ENCODE measurements around the gene KITLG. TPM values are rescaled to one million over a fixed set of nuclear protein-coding genes. Genes with fewer than 3 reads are reported as not detected.

Gene KITLG
- total RNA-seq, 2 experiments from 2014 or later, result not detected

GRCh38 chr12:88627501-88627900, 47.2 kb upstream of the KITLG start:
- H3K9me2 ChIP-seq (ENCODE audit: insufficient read depth, low read length), result no peaks in the 10 kb centered on the region
- DNase-seq (ENCODE audit: low spot score), result no peak
- ChIA-PET POLR2A (no interaction called here), CTCF (ENCODE audit: unreplicated experiment) (no interaction called here)
- H2AFZ ChIP-seq (ENCODE audit: low read length), result no peak overlapping the region
- H3K27ac ChIP-seq (ENCODE audit: low read depth, low read length, poor library complexity, severe bottlenecking), result no peak overlapping the region
- H3K4me3 ChIP-seq (ENCODE audit: low read depth, low read length, poor library complexity, severe bottlenecking), result no peak overlapping the region
- H3K79me2 ChIP-seq (ENCODE audit: insufficient read depth, low read depth, low read length), result no peaks in the 10 kb centered on the region
- H4K20me1 ChIP-seq (ENCODE audit: insufficient read depth, low read length), result no peaks in the 10 kb centered on the region
- no peak for TF ChIP-seq EZH2phosphoT487 (IDR thresholded peaks at IDR 0.05; ENCODE audit: borderline replicate concordance, low read depth, low read length)
- no peak for TF ChIP-seq CTCF (conservative IDR thresholded peaks at IDR 0.05; ENCODE audit: low read length)
- no TSS peak for BruUV-seq (replicated peaks)
- H3K4me2 ChIP-seq (ENCODE audit: low read length), result no peak overlapping the region
- H3K4me1 ChIP-seq (ENCODE audit: insufficient read depth, low read length, poor library complexity, severe bottlenecking), result no peaks in the 10 kb centered on the region
- no peaks in the 10 kb centered on the region for H3K9me3 ChIP-seq (ENCODE audit: low read length)
- intact Hi-C loops (cut with micrococcal nuclease; ENCODE audit: unreplicated experiment), result no loop called here
- no peaks in the 10 kb centered on the region for H3K36me3 ChIP-seq (ENCODE audit: insufficient read depth, low read length)

- H3K9me2 ChIP-seq (ENCODE audit: insufficient read depth, low read length), result no peaks in the 10 kb centered on the region
- BruUV-seq (replicated peaks), result no TSS peak
- no peak for DNase-seq (ENCODE audit: low spot score)
- H3K36me3 ChIP-seq (ENCODE audit: insufficient read depth, low read length), result no peaks in the 10 kb centered on the region
- H3K27ac ChIP-seq (ENCODE audit: low read depth, low read length, poor library complexity, severe bottlenecking), result no peak overlapping the region
- no peaks in the 10 kb centered on the region for H3K9me3 ChIP-seq (ENCODE audit: low read length)
- H3K4me3 ChIP-seq (ENCODE audit: low read depth, low read length, poor library complexity, severe bottlenecking), result no peak overlapping the region
- intact Hi-C loops (cut with micrococcal nuclease; ENCODE audit: unreplicated experiment), result no loop called here
- ChIA-PET POLR2A (interaction anchor here (0.7 kb wide), 1 partner anchor 16 kb away, joined by 3 read pairs; no protein-coding TSS in a partner anchor), CTCF (ENCODE audit: unreplicated experiment) (no interaction called here)
- TF ChIP-seq CTCF (conservative IDR thresholded peaks at IDR 0.05; ENCODE audit: low read length), result no peak
- TF ChIP-seq EZH2phosphoT487 (IDR thresholded peaks at IDR 0.05; ENCODE audit: borderline replicate concordance, low read depth, low read length), result no peak
- no peaks in the 10 kb centered on the region for H3K79me2 ChIP-seq (ENCODE audit: insufficient read depth, low read depth, low read length)
- no peaks in the 10 kb centered on the region for H4K20me1 ChIP-seq (ENCODE audit: insufficient read depth, low read length)
- H3K4me2 ChIP-seq (ENCODE audit: low read length), result no peak overlapping the region
- no peak overlapping the region for H2AFZ ChIP-seq (ENCODE audit: low read length)
- H3K4me1 ChIP-seq (ENCODE audit: insufficient read depth, low read length, poor library complexity, severe bottlenecking), result no peaks in the 10 kb centered on the region
Observed at GRCh38 chr12:88625356-88625755, 45.1 kb upstream of the KITLG start.

- Histone ChIP-seq H2AFZ (ENCODE audit: low read length) (no peak overlapping the region), H4K20me1 (ENCODE audit: insufficient read depth, low read length) (no peaks in the 10 kb centered on the region), H3K27ac (ENCODE audit: low read depth, low read length, poor library complexity, severe bottlenecking) (no peak overlapping the region), H3K4me3 (ENCODE audit: low read depth, low read length, poor library complexity, severe bottlenecking) (no peak overlapping the region), H3K36me3 (ENCODE audit: insufficient read depth, low read length) (no peaks in the 10 kb centered on the region), H3K9me2 (ENCODE audit: insufficient read depth, low read length) (no peaks in the 10 kb centered on the region), H3K79me2 (ENCODE audit: insufficient read depth, low read depth, low read length) (no peaks in the 10 kb centered on the region), H3K4me2 (ENCODE audit: low read length) (no peak overlapping the region), H3K9me3 (ENCODE audit: low read length) (no peaks in the 10 kb centered on the region), H3K4me1 (ENCODE audit: insufficient read depth, low read length, poor library complexity, severe bottlenecking) (no peaks in the 10 kb centered on the region)
- DNase-seq (ENCODE audit: low spot score), result no peak
- TF ChIP-seq CTCF (conservative IDR thresholded peaks at IDR 0.05; ENCODE audit: low read length) (no peak), EZH2phosphoT487 (IDR thresholded peaks at IDR 0.05; ENCODE audit: borderline replicate concordance, low read depth, low read length) (no peak)
- intact Hi-C loops (cut with micrococcal nuclease; ENCODE audit: unreplicated experiment), result no loop called here
- BruUV-seq (replicated peaks), result no TSS peak
- POLR2A ChIA-PET, result interaction anchor here (0.6 to 0.7 kb wide), 2 partner anchors 16 to 31 kb away, joined by 3 read pairs; no protein-coding TSS in a partner anchor
- CTCF ChIA-PET (ENCODE audit: unreplicated experiment), result no interaction called here
Observed at GRCh38 chr12:88624911-88625310, 44.6 kb upstream of the KITLG start.

Measured in OCI-LY7 (cell line).